ENCODE data around the gene VEZF1.

GRCh38 chr17:57962279-57963148, 25.5 kb downstream of the VEZF1 start:
- no peak for TF ChIP-seq CTCF (IDR thresholded peaks at IDR 0.05; ENCODE audit: low read depth, low read length, poor library complexity, severe bottlenecking)
- TF ChIP-seq EZH2phosphoT487 (IDR thresholded peaks at IDR 0.05; ENCODE audit: borderline replicate concordance, low read length), result no peak

Data from DOHH2 (cell line).